ENCODE measurements around the gene PFN3.
"Not testable (repeated sequence)": the region's sequence is repeated elsewhere in the genome, so short reads cannot be mapped to it uniquely, and the experiment has no call there.

- not testable (repeated sequence) for TF ChIP-seq ZNF703 (CRISPR knock-in tag; IDR thresholded peaks at IDR 0.05; ENCODE audit: borderline replicate concordance); ZNF337 (CRISPR knock-in tag; IDR thresholded peaks at IDR 0.05; ENCODE audit: borderline replicate concordance, low read depth); HNF4G (IDR thresholded peaks at IDR 0.05; ENCODE audit: borderline replicate concordance, low read depth, low read length); HNF4G (CRISPR knock-in tag; IDR thresholded peaks at IDR 0.05; ENCODE audit: borderline replicate concordance, low read depth); CTCF (CRISPR knock-in tag; IDR thresholded peaks at IDR 0.05); ZNF879 (CRISPR knock-in tag; IDR thresholded peaks at IDR 0.05); GFI1 (CRISPR knock-in tag; IDR thresholded peaks at IDR 0.05; ENCODE audit: borderline replicate concordance); CAMTA2 (CRISPR knock-in tag; IDR thresholded peaks at IDR 0.05; ENCODE audit: borderline replicate concordance); ARID5B (CRISPR knock-in tag; IDR thresholded peaks at IDR 0.05)
Observed at GRCh38 chr5:177420472-177420871, 20.0 kb upstream of the PFN3 start.

All from HepG2 (cell line).